Body of pancreas (tissue), 4 donors: ENCODE results near the gene EMC1. TPM values are rescaled to one million over a fixed set of nuclear protein-coding genes. Genes with fewer than 3 reads are reported as not detected.
A peak's percentile ranks its signal among the peaks of the same experiment; 100 is the strongest.
"Not testable (repeated sequence)": the region's sequence is repeated elsewhere in the genome, so short reads cannot be mapped to it uniquely, and the experiment has no call there.

Experiments used
- ATAC-seq: fragments of 150-250 bp; one replicate; pipeline ENCODE4 v1.9.1; 2016
- DNase-seq, 4 donors: peaks; one replicate each; pipeline ENCODE4 v3.0.0-alpha.2; 2019
- H3K27ac ChIP-seq, 4 donors: fragments of 200-600 bp; sonication (generic); 1 replicate in 3 of 4; 2 replicates in 1 of 4; pipeline versions ENCODE4 v1.5.1 to v1.6.1; 2016 to 2019; ENCODE audit warnings: mild to moderate bottlenecking in 1 of 4, mixed read lengths in 1 of 4, moderate library complexity in 1 of 4
- H3K27me3 ChIP-seq, 2 donors: fragments of 200-600 bp; sonication (generic); one replicate each; pipeline ENCODE4 v1.6.0; 2016; ENCODE audit warnings: mild to moderate bottlenecking in 1 of 2
- H3K36me3 ChIP-seq, 2 donors: fragments of 200-600 bp; sonication (generic); replicated peaks in 1 of 2; 2 replicates each; pipeline ENCODE4 v1.5.1; 2016; ENCODE audit warnings: low read depth in 2 of 2; ENCODE audit not compliant: insufficient read depth in 1 of 2
- H3K4me1 ChIP-seq: fragments of 200-600 bp; sonication (generic); one replicate; pipeline ENCODE4 v1.6.0; 2016
- H3K4me3 ChIP-seq, 2 donors: fragments of 200-600 bp; sonication (generic); 1 replicate in 1 of 2; 2 replicates in 1 of 2; pipeline ENCODE4 v1.5.1; 2016 to 2019
- H3K9me3 ChIP-seq, 3 donors: fragments of 200-600 bp; sonication (generic); 1 replicate in 2 of 3; 2 replicates in 1 of 3; pipeline ENCODE4 v1.5.1; 2016
- CTCF ChIP-seq, 7 experiments: fragments of 450-650 bp in 4 of 7; fragments of 200-600 bp in 3 of 7; sonication (generic) in 3 of 7; IDR thresholded peaks; one replicate each; pipeline ENCODE4 v1.5.1; 2016 to 2019; ENCODE audit warnings: antibody characterized with exemption in 7 of 7
- POLR2A ChIP-seq, 3 donors: fragments of 450-650 bp; IDR thresholded peaks; one replicate each; pipeline ENCODE4 v1.6.1; 2016; ENCODE audit warnings: antibody characterized with exemption in 3 of 3, mild to moderate bottlenecking in 2 of 3
- WGBS, 2 donors: methylation state at CpG; one replicate each; pipeline ENCODE4 v1.1.5; 2017; 5-methylcytosine and 5-hydroxymethylcytosine counted together
- intact Hi-C: fragments of 100-400 bp; cut with DNase I; formaldehyde crosslinking; loops from one replicate; pipeline ENCODE4 v1.15.1; 2023
- total RNA-seq, 2 donors: library from RNA; depleted of rRNA; stranded (reverse); fragments of >200 nt; gene quantifications; one replicate each; pipeline ENCODE4 v1.1.0, GENCODE V29; 2016

EMC1 gene
- total RNA-seq, 2 donors from 2014 or later = 15.3 to 23.7 TPM

GRCh38 chr1:19288324-19289241 is 37.3 kb upstream of the EMC1 start, which contains the start of gene AKR7A3:
Gene AKR7A3 (minus strand): TSS chr1:19288770. CDS start chr1:19288709, 61 bp downstream.
- Histone ChIP-seq H3K4me1 (peaks cover 44% of the 10 kb centered on the region), H3K27ac (peak within 1 kb of the TSS; percentile 73 to 89 (median 79)), H3K4me3 (peak within 1 kb of the TSS; percentile 36 to 38)
- ATAC-seq = peak; percentile 79
- H3K27me3 ChIP-seq, H3K36me3 ChIP-seq, H3K9me3 ChIP-seq, intact Hi-C loops: not testable (repeated sequence)
- 6 to 7% methylated on average over 9 to 73 of the region's 82 CpGs for WGBS, 2 donors
- peak; percentile 55 to 81 (median 63) for TF ChIP-seq POLR2A (IDR thresholded peaks at IDR 0.05)
- DNase-seq = peak; percentile 82 to 88 (median 85)

- ATAC-seq = peak; percentile 34
- DNase-seq = peak; percentile 57 to 76 (median 64)
- H3K36me3 ChIP-seq = peaks cover 0 to 2% of the 10 kb centered on the region in 2 donors
- H3K4me3 ChIP-seq = peak overlapping the region; percentile 16 to 38
- TF ChIP-seq POLR2A (IDR thresholded peaks at IDR 0.05) = peak in 1 of 3 donors; percentile 11
- no peak for TF ChIP-seq CTCF (IDR thresholded peaks at IDR 0.05)
- H3K27ac ChIP-seq = peak overlapping the region; percentile 73 to 89 (median 79)
- H3K9me3 ChIP-seq = no peaks in the 10 kb centered on the region
- H3K27me3 ChIP-seq = no peaks in the 10 kb centered on the region
- intact Hi-C loops = no loop called here
- 19 to 38% methylated on average over 11 to 12 of the region's 13 CpGs for WGBS, 2 donors
- H3K4me1 ChIP-seq = peaks cover 45% of the 10 kb centered on the region
These were observed 36.3 kb upstream of the EMC1 start for GRCh38 chr1:19287436-19288185.

GRCh38 chr1:19285807-19286206 is 34.5 kb upstream of the EMC1 start:
- TF ChIP-seq POLR2A (IDR thresholded peaks at IDR 0.05) = peak in 1 of 3 donors; percentile 18
- intact Hi-C loops, H3K36me3 ChIP-seq, H3K9me3 ChIP-seq, H3K27me3 ChIP-seq, H3K4me3 ChIP-seq: not testable (repeated sequence)
- DNase-seq (peak in 2 of 4 donors; percentile 28 to 44), ATAC-seq (peak; percentile 13)
- Histone ChIP-seq H3K4me1 (peaks cover 45% of the 10 kb centered on the region), H3K27ac (peak overlapping the region; percentile 75 to 89 (median 79))
- WGBS, 2 donors = 58% methylated on average over 3 of the region's 3 CpGs; no CpG with 5 or more reads in 1 of the 2 donors

- H3K4me3 ChIP-seq, intact Hi-C loops, H3K27me3 ChIP-seq, H3K36me3 ChIP-seq, H3K9me3 ChIP-seq: not testable (repeated sequence)
- ATAC-seq = peak; percentile 49
- WGBS, 2 donors = 49 to 60% methylated on average over 1 to 3 of the region's 3 CpGs
- peak; percentile 43 to 78 (median 66) for DNase-seq
- H3K4me1 ChIP-seq = peaks cover 45% of the 10 kb centered on the region
- H3K27ac ChIP-seq = peak overlapping the region; percentile 75 to 89 (median 79)
These were observed 34.0 kb upstream of the EMC1 start for GRCh38 chr1:19285366-19285765.

GRCh38 chr1:19284881-19285280 is 33.6 kb upstream of the EMC1 start:
- DNase-seq = no peak

More at GRCh38 chr1:19284881-19285280, 33.6 kb upstream of the EMC1 start:
- no peaks in the 10 kb centered on the region for H3K27me3 ChIP-seq
- H3K4me3 ChIP-seq = no peak overlapping the region
- ATAC-seq = no peak
- H3K9me3 ChIP-seq = no peaks in the 10 kb centered on the region
- TF ChIP-seq CTCF (IDR thresholded peaks at IDR 0.05) = no peak
- TF ChIP-seq POLR2A (IDR thresholded peaks at IDR 0.05) = no peak
- intact Hi-C loops = no loop called here
- 82 to 88% methylated on average over 6 to 8 of the region's 8 CpGs for WGBS, 2 donors
- H3K27ac ChIP-seq = peak overlapping the region; percentile 4 to 80 (median 42)
- H3K4me1 ChIP-seq = peaks cover 45% of the 10 kb centered on the region
- peaks cover 0 to 2% of the 10 kb centered on the region in 2 donors for H3K36me3 ChIP-seq
